HEK293 (cell line): ENCODE data around the gene CLPSL2.
A peak's percentile ranks its signal among the peaks of the same experiment; 100 is the strongest.

Experiments
- CTCF ChIA-PET: fragments of 350-600 bp; formaldehyde crosslinking; extraction: SDS; loops from one replicate; lab custom pipeline; 2021; ENCODE audit warnings: antibody characterized with exemption; lab: Yijun Ruan, JAX
- POLR2A ChIA-PET: fragments of 300-600 bp; formaldehyde crosslinking; extraction: SDS; loops from one replicate; lab custom pipeline; 2020; ENCODE audit warnings: antibody characterized with exemption, inconsistent platforms; lab: Yijun Ruan, JAX
- H3K27ac ChIP-seq: fragments of 200-500 bp; sonication (Bioruptor generic); 2 replicates; pipeline ENCODE4 v1.5.1; 2014; ENCODE audit warnings: low read depth, low read length, control low read depth, inconsistent platforms; ENCODE audit errors: extremely low read depth
- H3K36me3 ChIP-seq, 2 experiments: fragments of 200-500 bp in 1 of 2; sonication (Bioruptor generic) in 1 of 2; 1 replicate in 1 of 2; 2 replicates in 1 of 2; pipeline ENCODE4 v1.5.1; 2014 to 2017; ENCODE audit warnings: inconsistent platforms in 2 of 2, low read length in 2 of 2; ENCODE audit not compliant: control insufficient read depth in 2 of 2, insufficient read depth in 1 of 2
- H3K4me1 ChIP-seq: fragments of 200-500 bp; sonication (Bioruptor generic); 2 replicates; pipeline ENCODE4 v1.5.1; 2014; ENCODE audit warnings: mild to moderate bottlenecking, low read length, inconsistent platforms; ENCODE audit not compliant: control insufficient read depth, insufficient read depth
- H3K4me3 ChIP-seq: 2 replicates; pipeline ENCODE4 v1.5.1; 2011; ENCODE audit warnings: low read depth, mild to moderate bottlenecking, control low read depth, low read length, moderate library complexity
- H3K9me3 ChIP-seq: fragments of 200-500 bp; sonication (Bioruptor generic); 2 replicates; pipeline ENCODE4 v1.5.1; 2014; ENCODE audit warnings: low read depth, low read length, inconsistent platforms; ENCODE audit not compliant: control insufficient read depth, insufficient read depth
- EGR2 ChIP-seq: fragments of 450-650 bp; formaldehyde crosslinking; IDR thresholded peaks from 2 replicates; pipeline ENCODE4 v1.5.1; 2016; ENCODE audit warnings: low read depth, missing biosample characterization, missing genetic modification characterization
- SCRT2 ChIP-seq: fragments of 450-650 bp; formaldehyde crosslinking; IDR thresholded peaks from 2 replicates; pipeline ENCODE4 v1.5.1; 2016; ENCODE audit warnings: missing biosample characterization, missing genetic modification characterization
- SETDB1 ChIP-seq: IDR thresholded peaks from one replicate; pipeline ENCODE4 v1.6.1; 2017; ENCODE audit warnings: mild to moderate bottlenecking, low read length, moderate library complexity, mixed read lengths; ENCODE audit not compliant: insufficient read length
- ZEB2 ChIP-seq: fragments of 450-650 bp; formaldehyde crosslinking; IDR thresholded peaks from 2 replicates; pipeline ENCODE4 v1.5.1; 2016; ENCODE audit warnings: missing biosample characterization, missing genetic modification characterization
- ZFHX2 ChIP-seq: fragments of 450-650 bp; formaldehyde crosslinking; conservative IDR thresholded peaks from 2 replicates; pipeline ENCODE4 v1.5.1; 2016; ENCODE audit warnings: missing biosample characterization, missing genetic modification characterization
- ZNF10 ChIP-seq: fragments of 450-650 bp; formaldehyde crosslinking; IDR thresholded peaks from 2 replicates; pipeline ENCODE4 v1.5.1; 2017; ENCODE audit warnings: missing biosample characterization, missing genetic modification characterization
- ZNF132 ChIP-seq: fragments of 450-650 bp; formaldehyde crosslinking; IDR thresholded peaks from 2 replicates; pipeline ENCODE4 v1.5.1; 2017; ENCODE audit warnings: missing biosample characterization, missing genetic modification characterization, borderline replicate concordance
- ZNF157 ChIP-seq: fragments of 450-650 bp; formaldehyde crosslinking; IDR thresholded peaks from 2 replicates; pipeline ENCODE4 v1.5.1; 2016; ENCODE audit warnings: missing biosample characterization, missing genetic modification characterization
- ZNF184 ChIP-seq: fragments of 450-650 bp; IDR thresholded peaks from 2 replicates; pipeline ENCODE4 v1.5.1; 2018; ENCODE audit warnings: missing biosample characterization, mild to moderate bottlenecking, missing genetic modification characterization
- ZNF202 ChIP-seq: fragments of 450-650 bp; formaldehyde crosslinking; IDR thresholded peaks from 2 replicates; pipeline ENCODE4 v1.5.1; 2016; ENCODE audit warnings: missing biosample characterization, missing genetic modification characterization, borderline replicate concordance
- ZNF248 ChIP-seq: fragments of 450-650 bp; formaldehyde crosslinking; IDR thresholded peaks from 2 replicates; pipeline ENCODE4 v1.5.1; 2017; ENCODE audit warnings: missing biosample characterization, missing genetic modification characterization
- ZNF514 ChIP-seq: fragments of 450-650 bp; formaldehyde crosslinking; IDR thresholded peaks from 2 replicates; pipeline ENCODE4 v1.5.1; 2016; ENCODE audit warnings: missing biosample characterization, missing genetic modification characterization
- ZNF530 ChIP-seq: fragments of 450-650 bp; formaldehyde crosslinking; IDR thresholded peaks from 2 replicates; pipeline ENCODE4 v1.5.1; 2016; ENCODE audit warnings: low read depth, missing biosample characterization, missing genetic modification characterization
- TF ChIP-seq, protein P1 (sequence below): fragments of 450-650 bp; formaldehyde crosslinking; IDR thresholded peaks from 2 replicates; pipeline ENCODE4 v1.5.1; 2016; ENCODE audit warnings: missing biosample characterization, missing genetic modification characterization
- TF ChIP-seq, protein P2 (sequence below): fragments of 450-650 bp; IDR thresholded peaks from 2 replicates; pipeline ENCODE4 v1.5.1; 2018; ENCODE audit warnings: missing biosample characterization, missing genetic modification characterization
- TF ChIP-seq, protein P3 (sequence below): fragments of 450-650 bp; formaldehyde crosslinking; IDR thresholded peaks from 2 replicates; pipeline ENCODE4 v1.5.1; 2016; ENCODE audit warnings: missing biosample characterization, missing genetic modification characterization

Gene CLPSL2

DNA sequence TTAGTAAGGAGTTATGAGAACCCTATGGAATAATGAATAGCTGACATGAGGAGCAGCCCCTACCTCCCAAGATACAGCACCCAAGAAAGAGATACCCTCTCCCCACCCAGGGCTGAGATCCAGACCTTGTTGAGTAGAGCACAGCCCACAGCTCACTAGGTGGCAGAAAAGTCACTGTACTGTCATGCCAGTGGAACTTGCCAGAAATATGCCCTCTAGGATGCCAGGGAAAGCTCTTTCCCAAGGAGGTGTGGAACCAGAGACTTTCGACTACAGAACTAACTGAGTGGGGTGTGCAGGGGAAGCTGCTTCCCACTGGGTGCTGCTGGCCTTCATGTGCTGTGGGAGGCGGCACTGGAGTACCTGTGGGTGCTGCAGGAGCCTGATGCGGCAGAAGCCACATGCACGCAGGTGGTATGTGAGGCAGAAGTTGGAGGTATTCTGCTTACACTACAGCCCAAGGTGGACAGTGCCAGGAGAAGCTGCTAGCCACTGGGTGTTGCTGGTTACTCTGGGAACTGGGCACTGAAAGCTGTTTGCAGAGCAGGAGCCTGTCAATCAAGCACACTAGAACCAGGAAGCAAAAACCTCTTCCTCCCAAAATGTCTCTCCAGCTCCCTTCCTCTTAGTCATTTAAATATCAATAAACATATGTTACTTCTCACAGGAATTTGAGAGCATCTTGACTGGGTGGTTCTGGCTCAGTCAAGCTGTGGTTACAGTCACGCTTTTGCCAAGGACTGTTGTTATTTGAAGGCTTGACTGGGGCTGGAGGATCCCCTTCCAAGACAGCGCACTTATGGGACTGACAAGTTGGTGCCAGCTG, 21.7 kb upstream of the CLPSL2 start:
- Histone ChIP-seq H3K4me1 (no peaks in the 10 kb centered on the region), H3K4me3 (no peak overlapping the region), H3K27ac (no peak overlapping the region), H3K36me3 (no peaks in the 10 kb centered on the region), H3K9me3 (no peaks in the 10 kb centered on the region)
- TF ChIP-seq ZNF184 (tag by site-specific recombination) (no peak), ZEB2 (no peak), ZFHX2 (tag by site-specific recombination) (peak; percentile 33; the same call in 1 of the 2 replicates), ZNF202 (no peak), SCRT2 (tag by site-specific recombination) (0 out of 2 replicates have a peak, but pooled peaks have one; percentile 13), EGR2 (tag by site-specific recombination) (peak; percentile 20; the same call in 1 of the 2 replicates), ZNF514 (tag by site-specific recombination) (no peak)
- TF ChIP-seq, protein P1, sequence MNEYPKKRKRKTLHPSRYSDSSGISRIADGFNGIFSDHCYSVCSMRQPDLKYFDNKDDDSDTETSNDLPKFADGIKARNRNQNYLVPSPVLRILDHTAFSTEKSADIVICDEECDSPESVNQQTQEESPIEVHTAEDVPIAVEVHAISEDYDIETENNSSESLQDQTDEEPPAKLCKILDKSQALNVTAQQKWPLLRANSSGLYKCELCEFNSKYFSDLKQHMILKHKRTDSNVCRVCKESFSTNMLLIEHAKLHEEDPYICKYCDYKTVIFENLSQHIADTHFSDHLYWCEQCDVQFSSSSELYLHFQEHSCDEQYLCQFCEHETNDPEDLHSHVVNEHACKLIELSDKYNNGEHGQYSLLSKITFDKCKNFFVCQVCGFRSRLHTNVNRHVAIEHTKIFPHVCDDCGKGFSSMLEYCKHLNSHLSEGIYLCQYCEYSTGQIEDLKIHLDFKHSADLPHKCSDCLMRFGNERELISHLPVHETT (tag by site-specific recombination), result no peak
- CTCF ChIA-PET, result interaction anchor here (0.7 to 1.9 kb wide), 4 partner anchors 180 to 288 kb away, joined by 3 to 8 read pairs (median 3); no protein-coding TSS in a partner anchor
- POLR2A ChIA-PET, result no interaction called here

DNA sequence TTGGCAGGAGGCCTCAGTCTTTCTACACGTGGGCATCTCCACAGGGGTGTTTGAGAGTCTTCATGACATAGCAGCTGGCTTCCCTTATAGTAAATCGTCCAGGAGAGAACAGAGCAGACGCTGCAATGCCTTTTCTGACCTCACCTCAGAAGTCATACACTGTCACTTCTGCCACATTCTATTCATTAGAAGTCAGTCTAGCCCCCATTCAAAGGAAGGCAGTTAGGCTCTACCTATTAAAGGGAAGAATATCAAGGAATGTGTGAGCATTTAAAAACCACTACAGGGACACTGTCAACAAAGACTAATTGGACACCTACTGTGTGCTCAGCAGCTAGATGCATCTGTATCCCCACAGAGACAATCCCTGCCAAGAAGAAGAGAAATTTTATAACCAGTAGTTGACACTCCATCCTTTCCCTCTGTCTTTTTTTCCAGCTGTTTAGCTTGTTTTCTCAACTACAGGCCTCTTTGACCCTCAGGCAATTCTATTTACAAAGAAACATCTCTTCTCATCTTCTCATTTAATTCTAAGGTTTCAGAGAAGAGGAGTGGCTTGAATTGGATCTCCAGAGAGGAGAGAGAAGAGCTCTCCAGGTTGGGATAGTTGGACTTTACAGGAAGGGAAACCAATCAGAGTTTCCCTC, 21.0 kb upstream of the CLPSL2 start:
- ChIA-PET CTCF (interaction anchor here (0.7 to 1.9 kb wide), 5 partner anchors 161 to 580 kb away, joined by 3 to 8 read pairs (median 3); no protein-coding TSS in a partner anchor), POLR2A (no interaction called here)
- H3K4me3 ChIP-seq, result no peak overlapping the region
- TF ChIP-seq SETDB1 (no peak), ZNF132 (tag by site-specific recombination) (no peak), ZNF530 (tag by site-specific recombination) (no peak), ZNF10 (tag by site-specific recombination) (no peak), ZNF157 (tag by site-specific recombination) (no peak), ZNF248 (tag by site-specific recombination) (no peak)
- TF ChIP-seq, protein P2, sequence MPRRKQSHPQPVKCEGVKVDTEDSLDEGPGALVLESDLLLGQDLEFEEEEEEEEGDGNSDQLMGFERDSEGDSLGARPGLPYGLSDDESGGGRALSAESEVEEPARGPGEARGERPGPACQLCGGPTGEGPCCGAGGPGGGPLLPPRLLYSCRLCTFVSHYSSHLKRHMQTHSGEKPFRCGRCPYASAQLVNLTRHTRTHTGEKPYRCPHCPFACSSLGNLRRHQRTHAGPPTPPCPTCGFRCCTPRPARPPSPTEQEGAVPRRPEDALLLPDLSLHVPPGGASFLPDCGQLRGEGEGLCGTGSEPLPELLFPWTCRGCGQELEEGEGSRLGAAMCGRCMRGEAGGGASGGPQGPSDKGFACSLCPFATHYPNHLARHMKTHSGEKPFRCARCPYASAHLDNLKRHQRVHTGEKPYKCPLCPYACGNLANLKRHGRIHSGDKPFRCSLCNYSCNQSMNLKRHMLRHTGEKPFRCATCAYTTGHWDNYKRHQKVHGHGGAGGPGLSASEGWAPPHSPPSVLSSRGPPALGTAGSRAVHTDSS (tag by site-specific recombination), result no peak
- TF ChIP-seq, protein P3, sequence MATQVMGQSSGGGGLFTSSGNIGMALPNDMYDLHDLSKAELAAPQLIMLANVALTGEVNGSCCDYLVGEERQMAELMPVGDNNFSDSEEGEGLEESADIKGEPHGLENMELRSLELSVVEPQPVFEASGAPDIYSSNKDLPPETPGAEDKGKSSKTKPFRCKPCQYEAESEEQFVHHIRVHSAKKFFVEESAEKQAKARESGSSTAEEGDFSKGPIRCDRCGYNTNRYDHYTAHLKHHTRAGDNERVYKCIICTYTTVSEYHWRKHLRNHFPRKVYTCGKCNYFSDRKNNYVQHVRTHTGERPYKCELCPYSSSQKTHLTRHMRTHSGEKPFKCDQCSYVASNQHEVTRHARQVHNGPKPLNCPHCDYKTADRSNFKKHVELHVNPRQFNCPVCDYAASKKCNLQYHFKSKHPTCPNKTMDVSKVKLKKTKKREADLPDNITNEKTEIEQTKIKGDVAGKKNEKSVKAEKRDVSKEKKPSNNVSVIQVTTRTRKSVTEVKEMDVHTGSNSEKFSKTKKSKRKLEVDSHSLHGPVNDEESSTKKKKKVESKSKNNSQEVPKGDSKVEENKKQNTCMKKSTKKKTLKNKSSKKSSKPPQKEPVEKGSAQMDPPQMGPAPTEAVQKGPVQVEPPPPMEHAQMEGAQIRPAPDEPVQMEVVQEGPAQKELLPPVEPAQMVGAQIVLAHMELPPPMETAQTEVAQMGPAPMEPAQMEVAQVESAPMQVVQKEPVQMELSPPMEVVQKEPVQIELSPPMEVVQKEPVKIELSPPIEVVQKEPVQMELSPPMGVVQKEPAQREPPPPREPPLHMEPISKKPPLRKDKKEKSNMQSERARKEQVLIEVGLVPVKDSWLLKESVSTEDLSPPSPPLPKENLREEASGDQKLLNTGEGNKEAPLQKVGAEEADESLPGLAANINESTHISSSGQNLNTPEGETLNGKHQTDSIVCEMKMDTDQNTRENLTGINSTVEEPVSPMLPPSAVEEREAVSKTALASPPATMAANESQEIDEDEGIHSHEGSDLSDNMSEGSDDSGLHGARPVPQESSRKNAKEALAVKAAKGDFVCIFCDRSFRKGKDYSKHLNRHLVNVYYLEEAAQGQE, result no peak
- H3K27ac ChIP-seq, result no peak overlapping the region
- H3K9me3 ChIP-seq, result no peaks in the 10 kb centered on the region
- H3K36me3 ChIP-seq, result no peaks in the 10 kb centered on the region
- H3K4me1 ChIP-seq, result no peaks in the 10 kb centered on the region
